GM18517 (cell line): ENCODE data around the gene LRIT1.

Experiments
- ATAC-seq: cut with Tn5 transposase; IDR thresholded peaks from one replicate; pipeline ENCODE4 v1.9.1; 2021; ENCODE audit warnings: mild to moderate bottlenecking, moderate library complexity; ENCODE audit not compliant: unreplicated experiment

Gene LRIT1

GRCh38 chr10:84217746-84218145 is 23.6 kb downstream of the LRIT1 start:
- ATAC-seq, result no peak

- ATAC-seq, result no peak
Observed at GRCh38 chr10:84216834-84217233, 24.5 kb downstream of the LRIT1 start.

- peak; percentile 86 for ATAC-seq
Observed at GRCh38 chr10:84214612-84215235, 26.6 kb downstream of the LRIT1 start.

- ATAC-seq, result no peak
Observed at GRCh38 chr10:84214046-84214572, 27.2 kb downstream of the LRIT1 start.

GRCh38 chr10:84213076-84213475 is 28.3 kb downstream of the LRIT1 start:
- no peak for ATAC-seq

- no peak for ATAC-seq
Observed at GRCh38 chr10:84212014-84212413, 29.3 kb downstream of the LRIT1 start.

GRCh38 chr10:84211566-84211965 is 29.8 kb downstream of the LRIT1 start:
- ATAC-seq, result no peak

- no peak for ATAC-seq
Observed at GRCh38 chr10:84208023-84208422, 33.3 kb downstream of the LRIT1 start.

GRCh38 chr10:84205853-84206525 is 35.4 kb downstream of the LRIT1 start:
- no peak for ATAC-seq

GRCh38 chr10:84205049-84205852 is 36.1 kb downstream of the LRIT1 start:
- peak; percentile 80 for ATAC-seq

- no peak for ATAC-seq
Observed at GRCh38 chr10:84204610-84205009, 36.7 kb downstream of the LRIT1 start.

GRCh38 chr10:84204122-84204521 is 37.2 kb downstream of the LRIT1 start:
- ATAC-seq, result no peak

GRCh38 chr10:84202349-84202748 is 39.0 kb downstream of the LRIT1 start:
- no peak for ATAC-seq

GRCh38 chr10:84201682-84202081 is 39.7 kb downstream of the LRIT1 start:
- ATAC-seq, result no peak

- no peak for ATAC-seq
Observed at GRCh38 chr10:84201244-84201606, 40.1 kb downstream of the LRIT1 start.

- ATAC-seq, result no peak
Observed at GRCh38 chr10:84200537-84201243, 40.7 kb downstream of the LRIT1 start.

GRCh38 chr10:84198206-84198915 is 43.0 kb downstream of the LRIT1 start:
- no peak for ATAC-seq

- ATAC-seq, result no peak
Observed at GRCh38 chr10:84197643-84198042, 43.7 kb downstream of the LRIT1 start.

GRCh38 chr10:84196941-84197340 is 44.4 kb downstream of the LRIT1 start:
- ATAC-seq, result no peak

- no peak for ATAC-seq
Observed at GRCh38 chr10:84196083-84196482, 45.3 kb downstream of the LRIT1 start.
